HG03558 (cell line): ENCODE measurements around the gene PKD2L1.
"Not testable (repeated sequence)": the region's sequence is repeated elsewhere in the genome, so short reads cannot be mapped to it uniquely, and the experiment has no call there.

Experiments used
- ATAC-seq: cut with Tn5 transposase; IDR thresholded peaks from one replicate; pipeline ENCODE4 v1.9.1; 2021; ENCODE audit warnings: moderate number of reproducible peaks; ENCODE audit not compliant: unreplicated experiment; ENCODE audit errors: extremely low read depth

PKD2L1 gene

DNA sequence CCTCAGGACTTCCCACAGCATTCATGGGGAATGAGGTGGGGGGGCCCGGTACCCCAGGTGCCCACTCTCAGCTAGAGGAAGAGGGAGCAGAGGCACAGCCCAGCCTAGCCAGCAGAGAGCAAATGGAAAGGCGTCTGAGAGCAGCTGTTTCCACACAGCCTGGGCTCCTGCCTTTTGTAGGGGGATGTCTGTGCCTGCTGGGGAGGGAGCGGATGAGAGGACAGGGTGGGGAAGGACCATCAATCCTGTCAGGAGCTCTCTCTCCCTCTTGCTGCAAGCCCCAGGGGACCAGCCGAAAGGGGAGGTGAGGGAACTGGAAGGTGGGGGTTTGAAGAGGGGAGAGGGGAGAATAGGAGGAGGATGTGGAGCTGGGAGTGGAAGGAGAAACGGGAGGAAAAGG, at the start of gene PKD2L1:
PKD2L1 (minus strand) TSS at position 150 of the 400 bp plus-strand sequence; CDS start at position 25, 125 bp downstream.
- no peak for ATAC-seq

DNA sequence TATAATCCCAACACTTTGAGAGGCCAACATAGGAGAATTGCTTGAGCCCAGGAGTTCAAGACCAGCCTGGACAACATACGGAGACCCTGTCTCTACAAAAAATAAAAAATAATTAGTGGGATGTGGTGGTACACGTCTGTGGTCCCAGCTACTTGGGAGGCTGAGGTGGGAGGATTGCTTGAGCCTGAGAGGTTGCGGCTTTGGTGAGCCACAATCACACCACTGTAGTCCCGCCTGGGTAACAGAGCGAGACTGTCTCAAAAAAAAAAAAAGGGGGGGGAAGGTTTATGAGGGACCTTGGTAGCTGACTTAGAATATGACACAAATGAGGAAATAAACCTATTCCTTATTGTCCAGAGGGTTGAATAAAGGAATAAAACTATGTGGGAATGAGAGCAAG, 47.8 kb upstream of the PKD2L1 start:
- no peak for ATAC-seq

DNA sequence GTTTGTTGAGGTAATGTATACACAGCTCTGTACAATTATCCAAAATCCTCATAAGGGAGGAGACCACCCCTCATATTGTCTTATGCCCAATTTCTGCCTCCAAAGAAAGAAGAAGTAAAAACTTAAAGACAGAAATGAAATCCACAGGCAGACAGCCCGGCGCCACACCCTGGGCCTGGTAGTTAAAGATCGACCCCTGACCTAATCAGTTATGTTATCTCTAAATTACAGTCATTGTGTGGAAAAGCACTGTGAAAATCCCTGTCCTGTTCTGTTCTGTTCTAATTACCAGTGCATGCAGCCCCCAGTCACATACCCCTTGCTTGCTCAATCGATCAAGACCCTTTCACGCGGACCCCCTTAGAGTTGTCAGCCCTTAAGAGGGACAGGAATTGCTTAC, 46.6 kb upstream of the PKD2L1 start:
- not testable (repeated sequence) for ATAC-seq

DNA sequence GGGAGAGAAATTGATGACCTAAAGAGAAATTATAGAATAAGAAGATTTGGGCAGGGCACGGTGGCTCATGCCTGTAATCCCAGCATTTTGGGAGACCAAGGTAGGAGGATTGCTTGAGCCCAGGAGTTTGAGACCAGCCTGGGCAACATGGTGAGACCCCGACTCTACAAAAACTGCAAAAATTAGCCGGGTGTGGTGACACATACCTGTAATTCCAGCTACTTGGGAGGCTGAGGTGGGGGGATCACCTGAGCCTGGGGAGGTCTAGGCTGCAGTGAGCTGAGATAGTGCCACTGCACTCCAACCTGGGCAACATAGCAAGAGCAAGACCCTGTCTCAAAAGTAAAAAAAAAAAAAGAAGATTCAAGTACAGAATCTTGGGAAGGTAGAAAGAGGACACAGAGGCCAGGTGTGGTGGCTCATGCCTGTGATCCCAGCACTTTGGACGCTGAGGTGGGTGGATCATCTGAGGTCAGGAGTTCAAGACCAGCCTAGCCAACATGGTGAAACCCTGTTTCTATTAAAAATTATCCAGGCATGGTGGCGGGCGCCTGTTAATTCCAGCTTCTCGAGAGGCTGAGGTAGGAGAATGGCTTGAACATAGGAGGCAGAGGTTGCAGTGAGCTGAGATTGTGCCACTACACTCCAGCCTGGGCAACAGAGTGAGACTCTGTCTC, 44.8 kb upstream of the PKD2L1 start:
- ATAC-seq = not testable (repeated sequence)

DNA sequence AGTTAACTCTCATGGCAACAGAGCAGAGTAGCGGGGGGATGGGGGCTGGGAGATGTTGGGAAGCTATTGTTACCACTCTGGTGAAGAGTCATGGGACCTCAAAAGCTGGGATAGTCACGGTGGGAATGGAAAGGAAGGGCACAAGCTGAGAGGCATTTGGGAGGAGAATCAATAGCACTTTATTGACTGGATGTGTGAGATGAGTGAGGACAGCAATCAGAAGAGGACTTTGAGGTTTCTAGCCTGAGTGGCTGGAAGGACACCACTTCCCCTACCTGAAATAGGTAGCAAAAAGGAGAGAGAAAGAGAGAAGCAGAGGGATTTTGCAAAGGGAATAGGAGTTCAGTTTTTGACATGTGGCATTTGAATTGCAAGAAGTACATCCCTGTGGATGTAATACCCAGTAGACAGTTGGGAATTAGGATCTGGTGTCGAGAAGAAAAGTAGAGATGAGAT, 44.2 kb upstream of the PKD2L1 start:
- ATAC-seq = no peak

DNA sequence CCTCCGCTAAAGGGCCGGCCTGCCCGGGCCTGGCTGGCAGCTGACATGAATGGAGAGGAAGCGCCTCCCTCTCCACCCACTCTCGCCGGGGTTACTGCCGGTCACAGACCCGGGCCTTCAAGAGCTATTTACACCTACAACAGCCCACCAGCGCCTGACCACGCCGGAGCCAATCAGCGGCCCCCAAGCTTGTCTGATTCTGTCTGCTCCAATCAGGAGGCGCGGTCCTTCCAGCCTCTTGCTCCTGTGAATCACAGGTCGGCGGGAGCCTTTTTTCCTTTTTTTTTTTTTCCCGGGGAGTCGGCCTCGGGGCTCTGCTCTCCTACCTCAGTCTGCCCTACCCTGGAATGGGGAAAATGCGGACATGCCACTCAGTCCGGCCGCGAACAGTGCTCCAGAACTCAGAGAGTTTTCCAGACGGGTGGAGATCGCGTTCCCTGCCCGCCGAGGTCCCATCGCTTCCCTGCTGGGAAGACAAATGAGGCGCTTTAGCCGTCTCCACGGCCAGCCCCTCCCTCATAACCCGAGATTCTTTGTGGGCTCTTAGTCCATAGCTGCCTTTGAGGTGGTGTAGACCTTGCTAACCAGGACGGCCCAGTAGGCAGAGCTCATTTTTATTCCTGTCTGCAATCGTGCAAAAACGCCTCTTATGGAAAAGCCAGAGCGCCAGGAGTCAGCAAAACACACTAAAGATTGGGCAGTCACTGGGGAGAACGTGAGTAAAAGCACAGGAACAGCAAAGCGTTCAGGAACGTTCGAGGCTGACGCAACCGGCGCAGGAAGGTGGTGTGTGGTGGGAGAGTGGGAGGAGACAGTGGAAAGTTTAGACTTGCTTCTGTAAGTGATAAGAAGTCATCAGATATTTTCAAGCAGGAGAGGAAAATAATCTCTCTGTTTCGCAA, 43.5 kb upstream of the PKD2L1 start:
- ATAC-seq = peak; percentile 82

DNA sequence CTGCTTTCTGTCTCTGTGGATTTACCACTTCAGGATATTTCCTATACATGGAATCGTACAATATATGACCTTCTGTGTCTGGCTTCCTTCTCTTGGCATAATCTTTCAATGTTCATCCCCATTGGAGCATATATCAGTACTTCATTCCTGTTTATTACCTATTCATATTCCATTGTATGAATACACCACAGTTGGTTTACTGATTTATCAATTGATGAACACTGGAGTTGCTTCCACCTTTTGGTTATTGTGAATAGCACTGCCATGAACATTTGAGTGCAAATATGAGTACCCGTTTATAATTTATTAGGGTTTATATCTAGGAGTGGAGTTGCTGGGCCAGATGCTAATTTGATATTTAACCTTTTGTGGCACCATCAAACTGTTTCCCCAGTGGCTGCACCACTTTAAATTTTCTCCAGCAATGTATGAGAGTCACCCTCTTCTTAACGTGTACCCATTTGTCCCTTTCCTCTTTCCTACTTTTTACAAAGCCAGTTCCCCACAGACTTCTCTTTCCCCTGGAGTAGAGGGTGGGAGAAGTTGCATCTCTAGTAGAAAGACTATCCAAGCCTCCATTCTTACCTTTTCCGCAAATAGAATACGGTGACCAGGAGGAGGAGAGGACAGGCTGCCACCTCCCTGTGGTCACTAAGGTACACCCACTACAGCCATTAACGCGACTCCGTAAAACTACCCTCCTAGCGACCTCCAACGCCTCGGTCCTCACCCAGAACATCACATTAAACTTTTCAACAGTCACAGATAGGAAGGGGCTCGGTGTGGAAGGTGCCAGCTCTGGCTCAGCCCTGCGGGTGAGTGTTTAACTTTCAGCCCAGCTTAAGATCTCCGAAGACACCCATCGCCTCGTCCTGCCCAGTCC, 42.6 kb upstream of the PKD2L1 start:
- no peak for ATAC-seq

DNA sequence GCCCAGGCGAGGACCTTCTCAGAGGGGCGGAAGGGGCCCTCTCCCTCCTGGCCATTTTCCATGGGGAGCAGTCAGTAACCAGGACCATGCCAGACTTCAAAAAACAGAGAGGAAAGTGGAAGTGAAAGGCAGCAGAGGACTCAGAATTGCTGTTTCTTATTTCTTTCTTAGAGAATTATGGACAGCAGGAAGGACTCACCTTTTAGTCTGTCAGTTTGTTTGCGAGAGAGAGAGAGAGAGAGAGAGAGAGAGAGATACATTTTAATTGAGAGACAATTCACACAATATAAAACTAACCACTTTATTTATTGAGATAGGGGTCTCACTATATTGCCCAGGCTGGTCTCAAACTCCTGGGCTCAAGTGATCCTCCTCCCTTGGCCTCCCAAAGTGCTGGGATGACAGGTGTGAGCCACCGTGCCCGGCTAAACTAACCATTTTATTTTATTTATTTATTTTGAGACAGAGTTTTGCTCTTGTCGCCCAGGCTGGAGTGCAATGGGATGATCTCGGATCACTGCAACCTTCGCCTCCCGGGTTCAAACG, 41.5 kb upstream of the PKD2L1 start:
- ATAC-seq = no peak

DNA sequence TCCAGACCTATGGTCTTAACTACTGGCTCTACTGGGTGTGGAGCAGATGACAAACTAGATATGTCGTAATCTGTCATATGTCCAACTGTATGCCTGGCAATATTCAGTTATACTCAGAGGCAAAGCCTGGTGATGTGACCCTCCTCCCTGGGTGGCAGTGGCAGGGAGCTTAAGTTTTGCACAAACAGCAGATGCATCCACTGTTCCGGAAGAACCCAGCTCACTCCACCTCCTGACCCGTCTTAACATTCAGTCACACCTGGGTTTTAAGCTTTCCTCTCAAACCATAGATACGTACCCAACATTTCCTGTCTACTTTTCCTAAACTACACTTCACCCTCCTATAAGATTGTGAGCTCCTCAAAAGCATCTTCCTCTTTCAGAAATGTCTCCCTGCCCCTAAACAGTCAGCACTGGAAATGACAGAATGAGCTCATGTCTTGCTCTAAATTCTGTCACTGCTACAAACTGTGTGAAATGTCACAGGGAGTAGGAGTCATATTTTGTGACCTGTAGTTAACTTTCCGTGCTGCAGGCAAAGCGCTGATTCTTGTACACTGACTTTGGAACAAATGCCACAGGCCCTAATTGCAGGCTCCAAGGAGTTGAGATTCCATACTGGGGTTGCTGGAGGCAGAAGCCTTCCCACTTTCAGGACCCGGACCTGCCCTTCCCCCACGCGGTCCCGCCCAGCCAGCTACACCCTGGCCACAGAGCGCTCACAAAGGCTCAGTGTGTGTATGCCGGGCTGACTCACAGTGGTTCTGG, 40.9 kb upstream of the PKD2L1 start:
- ATAC-seq = no peak

DNA sequence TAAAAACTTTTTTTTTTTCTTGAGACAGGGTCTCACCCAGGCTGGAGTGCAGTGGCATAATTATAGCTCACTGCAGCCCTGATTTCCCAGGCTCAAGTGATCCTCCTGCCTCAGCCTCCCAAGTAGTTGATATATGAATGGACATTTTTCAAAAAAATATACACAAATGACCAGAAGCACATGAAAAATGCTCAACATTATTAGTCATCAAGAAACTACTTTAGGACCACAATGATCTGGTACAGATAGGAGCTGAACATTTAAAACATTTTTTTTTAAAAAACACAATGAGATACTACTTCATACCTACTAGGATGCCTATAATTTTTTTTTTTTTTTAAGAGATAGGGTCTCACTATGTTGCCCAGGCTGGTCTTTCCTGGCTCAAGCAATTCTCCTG, 38.7 kb upstream of the PKD2L1 start:
- no peak for ATAC-seq

DNA sequence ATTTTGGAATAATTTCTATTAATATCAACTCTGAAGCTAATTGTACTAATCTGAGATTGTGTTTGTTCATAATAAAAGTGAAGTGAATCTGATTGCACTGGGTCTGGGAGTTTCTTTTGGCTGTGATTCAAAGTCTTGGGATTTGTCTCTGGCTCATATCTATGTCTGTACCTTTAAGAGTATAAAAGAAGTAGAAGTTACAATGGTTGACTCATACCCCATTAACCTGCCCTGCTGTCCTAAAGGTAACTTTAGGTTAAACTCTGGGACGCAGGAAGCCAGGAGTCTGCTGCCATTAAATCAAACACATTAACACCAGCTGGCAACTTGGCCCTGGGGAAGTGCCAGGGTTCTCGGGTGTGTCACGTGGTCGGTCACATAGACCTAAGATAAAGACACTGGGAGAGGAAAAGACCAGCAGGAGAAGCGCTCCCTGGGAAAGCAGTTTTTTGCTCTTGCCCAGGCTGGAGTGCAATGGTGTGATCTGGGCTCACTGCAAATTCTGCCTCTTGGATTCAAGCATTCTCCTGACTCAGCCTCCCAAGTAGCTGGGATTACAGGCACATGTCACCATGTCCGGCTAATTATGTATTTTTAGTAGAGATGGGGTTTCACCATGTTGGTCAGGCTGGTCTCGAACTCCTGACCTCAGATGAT, 34.8 kb upstream of the PKD2L1 start:
- no peak for ATAC-seq

DNA sequence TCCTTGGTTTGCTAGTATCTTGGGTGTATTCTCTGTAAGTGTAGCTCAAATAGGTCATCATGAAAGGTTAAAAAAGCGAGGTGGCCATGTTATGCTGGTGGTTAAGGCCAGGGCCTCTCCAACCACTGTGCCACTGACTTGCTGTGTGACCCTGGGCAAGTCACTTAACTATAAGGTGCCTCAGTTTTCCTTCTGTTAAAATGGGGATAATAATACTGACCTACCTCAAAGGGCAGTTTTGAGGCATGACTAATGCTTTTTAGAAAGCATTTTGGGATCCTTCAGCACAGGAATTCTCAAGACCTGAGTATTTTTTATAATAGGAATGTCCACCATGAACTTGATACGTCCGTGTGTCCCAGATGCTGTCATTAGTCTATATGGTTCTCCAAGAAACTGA, 34.1 kb upstream of the PKD2L1 start:
- no peak for ATAC-seq

DNA sequence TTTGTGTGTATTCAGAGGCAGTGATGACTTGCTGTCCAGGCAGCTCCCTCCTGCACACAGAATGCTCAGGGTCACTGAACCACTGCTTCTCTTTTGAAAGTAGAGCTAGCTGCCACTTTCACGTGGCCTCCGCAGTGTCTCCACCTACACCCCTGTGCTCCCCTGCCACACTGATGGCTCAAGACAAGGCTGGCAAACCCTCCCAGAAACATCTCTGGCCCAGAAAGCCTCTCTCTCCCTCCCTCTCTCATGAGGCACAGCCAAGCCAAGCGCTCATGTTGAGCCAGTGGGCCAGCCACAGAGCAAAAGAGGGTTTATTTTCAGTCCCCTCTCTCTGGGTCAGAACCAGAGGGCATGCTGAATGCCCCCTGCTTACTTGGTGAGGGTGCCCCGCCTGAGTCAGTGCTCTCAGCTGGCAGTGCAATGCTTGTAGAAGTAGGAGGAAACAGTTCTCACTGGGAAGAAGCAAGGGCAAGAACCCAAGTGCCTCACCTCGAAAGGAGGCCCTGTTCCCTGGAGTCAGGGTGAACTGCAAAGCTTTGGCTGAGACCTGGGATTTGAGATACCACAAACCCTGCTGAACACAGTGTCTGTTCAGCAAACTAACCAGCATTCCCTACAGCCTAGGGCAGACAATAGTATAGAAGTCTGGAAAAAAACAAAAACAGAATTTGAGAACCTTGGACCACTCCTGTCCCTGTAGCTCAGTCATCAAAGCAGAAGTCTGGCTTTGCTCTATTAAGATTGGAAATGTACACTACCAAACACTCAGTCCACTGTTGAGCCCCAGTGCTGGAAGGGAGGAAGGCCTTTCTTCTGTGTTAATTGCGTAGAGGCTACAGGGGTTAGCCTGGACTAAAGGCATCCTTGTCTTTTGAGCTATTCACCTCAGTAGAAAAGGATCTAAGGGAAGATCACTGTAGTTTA, 32.8 kb upstream of the PKD2L1 start:
- ATAC-seq = no peak

DNA sequence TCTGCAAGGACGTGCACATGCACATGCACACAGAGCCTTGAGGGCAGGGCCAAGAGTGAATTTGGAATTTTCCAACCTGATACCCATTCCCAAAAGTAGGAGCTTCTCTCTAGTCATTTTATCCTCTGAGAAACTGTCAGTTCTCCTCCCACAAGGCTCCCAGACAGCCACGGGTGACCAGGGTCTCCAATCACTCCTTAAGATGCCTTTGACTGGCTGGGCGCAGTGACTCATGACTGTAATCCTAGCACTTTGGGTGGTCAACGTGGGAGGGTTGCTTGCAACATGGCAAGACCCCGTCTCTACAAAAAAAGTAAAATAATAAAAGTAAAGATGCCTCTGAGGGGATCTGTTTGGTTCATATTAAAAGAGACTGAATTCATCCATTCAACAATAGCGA, 30.2 kb upstream of the PKD2L1 start:
- ATAC-seq = no peak

DNA sequence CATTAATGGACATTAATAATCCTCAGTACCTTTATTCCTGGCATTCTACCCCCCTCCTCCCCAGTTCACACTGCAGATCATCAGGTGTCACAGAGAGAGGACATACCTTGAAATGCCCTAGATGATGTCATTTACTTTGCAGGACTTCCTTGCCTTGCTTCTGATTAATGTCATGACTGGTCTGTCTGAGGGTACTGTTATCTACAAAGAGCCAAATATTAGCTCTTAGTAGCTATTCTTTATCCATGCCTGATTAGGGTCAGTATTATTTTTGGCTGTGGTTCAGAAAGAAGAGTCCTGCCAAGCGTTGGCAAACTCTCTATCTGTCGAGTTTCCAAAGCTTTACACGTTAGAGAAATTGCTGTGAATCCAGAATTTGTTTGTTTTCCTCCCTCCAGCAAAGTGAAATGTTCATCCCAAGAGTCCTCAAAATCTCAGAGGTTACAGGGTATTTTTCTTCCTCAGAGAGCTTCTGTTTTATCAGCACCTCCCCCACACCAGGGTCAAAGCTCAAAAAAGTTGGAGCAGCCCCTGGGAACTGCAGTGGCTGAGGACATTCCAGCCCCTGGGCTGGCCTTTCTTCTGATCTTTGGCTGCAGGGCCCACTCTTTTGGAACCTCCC, 29.6 kb upstream of the PKD2L1 start:
- ATAC-seq = no peak

DNA sequence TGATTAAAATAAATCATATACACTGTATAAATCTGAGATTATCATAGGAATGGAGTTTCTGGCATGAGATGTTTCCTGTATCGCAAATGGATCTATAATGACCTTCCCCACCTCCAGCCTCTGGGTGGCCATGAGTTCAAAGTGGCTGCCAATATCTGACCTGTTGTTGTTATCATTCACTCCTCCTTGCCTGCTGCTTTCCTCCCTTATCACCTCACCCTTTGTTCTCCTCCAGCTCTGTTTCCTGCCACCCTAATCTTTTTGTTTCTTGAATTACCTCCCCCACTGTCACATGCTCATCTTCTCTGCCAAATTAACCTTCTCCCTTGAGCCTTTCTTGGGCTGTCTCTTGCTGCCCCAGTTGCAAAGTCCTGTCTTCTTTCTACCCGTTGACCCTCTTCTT, 29.0 kb upstream of the PKD2L1 start:
- ATAC-seq = no peak

DNA sequence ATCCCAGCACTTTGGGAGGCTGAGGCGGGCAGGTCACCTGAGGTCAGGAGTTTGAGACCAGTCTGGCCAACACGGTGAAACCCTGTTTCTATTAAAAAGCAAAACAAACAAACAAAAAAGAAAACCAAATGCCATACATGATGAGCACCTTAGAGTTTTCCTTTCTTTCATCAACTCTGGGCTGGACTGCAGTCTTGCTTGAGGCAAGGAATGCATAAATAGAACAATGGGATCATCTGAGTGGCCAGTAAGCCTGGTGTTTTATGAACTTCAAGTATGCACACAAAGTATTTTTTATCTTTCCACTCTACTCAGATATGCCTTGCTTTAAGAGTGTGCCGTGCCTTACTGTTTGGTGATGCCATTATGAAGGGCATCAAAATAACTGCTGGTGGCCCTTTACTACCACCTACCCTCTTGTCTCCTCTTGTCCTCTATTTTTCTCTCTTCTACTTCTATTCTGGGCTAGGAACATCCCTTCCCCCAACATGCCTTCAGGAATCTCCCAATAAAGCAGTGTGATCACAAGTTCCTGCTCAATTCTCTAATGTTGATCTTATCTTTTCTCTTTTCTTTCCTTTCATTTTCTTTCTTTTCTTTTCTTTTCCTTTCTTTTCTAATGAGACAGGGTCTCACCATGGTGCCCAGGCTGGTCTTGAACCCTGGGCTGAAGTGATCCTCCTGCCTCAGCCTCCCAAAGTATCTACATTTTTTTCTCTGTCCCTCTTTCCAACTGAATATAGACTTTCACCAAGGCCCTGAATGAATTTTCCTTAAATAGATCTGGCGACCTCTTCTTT, 27.2 kb upstream of the PKD2L1 start:
- ATAC-seq = no peak
